GM21528 (cell line): Measurements from ENCODE around the gene CAVIN3.

ENCODE experiments used
- ATAC-seq: cut with Tn5 transposase; IDR thresholded peaks from one replicate; pipeline ENCODE4 v1.9.1; 2021; ENCODE audit warnings: mild to moderate bottlenecking, moderate library complexity; ENCODE audit not compliant: unreplicated experiment, low FRiP score

Gene CAVIN3

GRCh38 chr11:6320411-6321155 lies at the start of gene CAVIN3:
Gene CAVIN3 (minus strand): TSS chr11:6320501. CDS start chr11:6320476, 25 bp downstream.
- ATAC-seq = peak; percentile 66

- ATAC-seq = no peak
These were observed 45.4 kb upstream of the CAVIN3 start for GRCh38 chr11:6365659-6366058.

GRCh38 chr11:6362873-6363678 lies 42.8 kb upstream of the CAVIN3 start:
- ATAC-seq = peak; percentile 95

- no peak for ATAC-seq
These were observed 42.0 kb upstream of the CAVIN3 start for GRCh38 chr11:6362185-6362872.

GRCh38 chr11:6360183-6360582 lies 39.9 kb upstream of the CAVIN3 start:
- no peak for ATAC-seq

GRCh38 chr11:6357222-6357621 lies 36.9 kb upstream of the CAVIN3 start:
- ATAC-seq = no peak

- ATAC-seq = no peak
These were observed 36.3 kb upstream of the CAVIN3 start for GRCh38 chr11:6356503-6357055.

GRCh38 chr11:6354651-6355485 lies 34.6 kb upstream of the CAVIN3 start:
- ATAC-seq = no peak

- ATAC-seq = peak; percentile 76
These were observed 33.2 kb upstream of the CAVIN3 start for GRCh38 chr11:6353367-6353987.

- no peak for ATAC-seq
These were observed 31.6 kb upstream of the CAVIN3 start for GRCh38 chr11:6351782-6352382.

- ATAC-seq = no peak
These were observed 30.2 kb upstream of the CAVIN3 start for GRCh38 chr11:6350486-6350885.

GRCh38 chr11:6350043-6350442 lies 29.7 kb upstream of the CAVIN3 start:
- ATAC-seq = no peak

- no peak for ATAC-seq
These were observed 25.1 kb upstream of the CAVIN3 start for GRCh38 chr11:6345366-6345765.

GRCh38 chr11:6336293-6336692 lies 16.0 kb upstream of the CAVIN3 start:
- ATAC-seq = no peak

GRCh38 chr11:6334806-6335205 lies 14.5 kb upstream of the CAVIN3 start:
- no peak for ATAC-seq

GRCh38 chr11:6333095-6333494 lies 12.8 kb upstream of the CAVIN3 start:
- no peak for ATAC-seq

GRCh38 chr11:6332066-6332465 lies 11.8 kb upstream of the CAVIN3 start:
- ATAC-seq = no peak

- no peak for ATAC-seq
These were observed 8.0 kb upstream of the CAVIN3 start for GRCh38 chr11:6328321-6328720.

- ATAC-seq = no peak
These were observed 7.5 kb upstream of the CAVIN3 start for GRCh38 chr11:6327806-6328205.
